C4-2B (cell line): ENCODE measurements around the gene MYL5.

Experiments used
- H3K27ac ChIP-seq: fragments of 450-650 bp; 2 replicates; pipeline ENCODE4 v1.5.1; 2017
- CTCF ChIP-seq: fragments of 450-650 bp; conservative IDR thresholded peaks from 2 replicates; pipeline ENCODE4 v1.5.1; 2017; ENCODE audit warnings: mild to moderate bottlenecking
- ZFX ChIP-seq: fragments of 450-650 bp; IDR thresholded peaks from 2 replicates; pipeline ENCODE4 v1.6.1; 2017

Gene MYL5

DNA sequence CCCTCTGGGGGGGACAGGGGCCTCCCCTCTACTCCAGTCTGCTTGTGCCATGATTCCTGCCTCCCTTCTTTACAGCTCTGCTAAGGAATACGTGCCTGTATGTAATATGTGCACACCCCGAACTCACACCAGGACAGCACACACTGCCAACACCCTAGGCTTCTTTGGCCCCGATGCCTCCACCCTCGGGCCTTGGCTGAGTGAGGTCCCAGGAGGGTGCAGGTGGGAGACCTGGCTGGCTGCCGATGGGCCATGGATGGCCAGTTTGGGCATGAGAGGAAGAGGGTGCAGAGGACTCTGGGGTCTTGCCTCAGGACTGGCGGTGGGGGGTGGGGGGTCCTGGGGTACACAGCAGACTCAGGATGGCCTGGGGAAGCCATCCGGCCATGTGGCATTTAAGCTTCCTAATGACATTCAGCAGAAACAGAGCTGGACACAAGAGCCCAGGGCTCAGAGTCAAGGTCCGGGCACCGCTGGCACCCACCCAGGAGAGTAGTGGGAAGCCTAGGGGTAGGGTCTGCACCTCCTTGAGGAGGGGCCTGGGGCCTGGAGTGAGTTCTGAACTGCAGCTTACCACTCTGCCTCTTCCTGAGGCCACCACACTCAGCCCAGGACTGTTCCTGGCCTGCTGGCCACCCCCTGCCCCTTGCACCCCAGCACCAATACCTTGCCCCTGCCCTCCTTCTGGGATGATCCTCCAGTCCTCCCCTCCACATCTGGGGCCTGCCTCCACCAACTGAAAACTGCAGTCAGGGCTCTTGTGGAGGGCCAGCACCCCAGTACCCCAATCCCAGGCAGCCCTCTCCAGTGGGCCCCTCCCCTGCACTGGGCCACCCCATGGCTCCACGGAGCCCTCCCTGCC is 29.2 kb downstream of the MYL5 start:
- H3K27ac ChIP-seq: no peak overlapping the region
- no peak for TF ChIP-seq CTCF

GRCh38 chr4:704198-704891 is 30.0 kb downstream of the MYL5 start:
- H3K27ac ChIP-seq: no peak overlapping the region
- TF ChIP-seq ZFX (no peak), CTCF (no peak)

DNA sequence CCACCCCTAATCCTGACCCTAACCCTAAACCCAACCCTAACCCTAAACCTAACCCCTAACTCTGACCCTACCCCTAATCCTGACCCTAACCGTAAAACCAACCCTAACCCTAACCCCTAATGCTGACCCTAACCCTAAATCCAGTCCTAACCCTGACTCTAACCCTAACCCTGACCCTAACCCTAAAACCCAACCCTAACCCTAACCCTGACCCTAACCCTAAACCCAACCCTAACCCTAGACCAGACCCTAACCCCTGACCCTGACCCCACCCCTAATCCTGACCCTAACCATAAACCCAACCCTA is 30.6 kb downstream of the MYL5 start:
- TF ChIP-seq ZFX (no peak), CTCF (no peak)
- H3K27ac ChIP-seq: peak overlapping the region; percentile 98

DNA sequence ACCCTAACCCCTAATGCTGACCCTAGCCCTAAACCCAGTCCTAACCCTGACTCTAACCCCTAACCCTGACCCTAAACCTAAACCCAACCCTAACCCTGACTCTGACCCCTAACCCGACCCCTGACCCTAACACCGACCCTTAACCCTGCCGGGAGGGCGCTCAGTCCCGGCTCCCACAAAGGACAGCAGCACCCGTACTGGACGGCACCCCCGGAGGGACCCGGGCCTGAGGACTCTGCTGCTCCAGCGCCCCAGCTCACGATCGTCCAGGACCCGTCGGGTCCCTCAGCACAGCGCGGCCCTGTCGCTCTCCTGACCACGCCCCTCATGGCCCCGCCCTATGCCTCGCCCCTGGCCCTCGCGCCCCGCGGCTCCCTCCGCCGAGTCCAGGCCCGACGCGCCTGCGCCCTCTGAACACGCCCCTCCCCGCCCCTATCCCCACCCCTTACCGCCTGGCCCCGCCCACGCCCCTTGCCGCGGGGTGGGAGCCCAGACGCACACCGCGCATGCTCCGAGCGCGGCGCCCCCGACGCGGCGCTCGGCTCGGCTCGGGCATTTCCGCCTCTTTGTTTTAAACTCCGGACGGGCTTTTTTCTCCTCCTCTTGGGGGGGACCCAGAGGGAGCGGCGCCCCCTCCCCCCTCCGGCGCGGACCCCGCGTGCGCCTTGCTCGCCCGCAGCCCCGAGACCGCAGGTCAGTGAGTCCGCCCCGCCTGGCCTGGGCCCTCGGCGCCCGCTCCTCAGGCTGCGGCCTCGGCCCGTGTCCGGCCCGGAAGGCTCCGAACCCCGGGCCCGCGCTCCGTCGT is 31.1 kb downstream of the MYL5 start, which contains the start of gene PCGF3:
Gene PCGF3, plus strand, starts transcription at position 555 of the 805 bp plus-strand sequence. CDS start 27,849 bp downstream, outside the sequence.
- TF ChIP-seq ZFX (peak; percentile 91; the same call in 1 of the 2 replicates), CTCF (no peak)
- H3K27ac ChIP-seq: peak within 1 kb of the TSS; percentile 98

GRCh38 chr4:706083-706633 is 31.8 kb downstream of the MYL5 start:
- peak; percentile 46; the same call in 1 of the 2 replicates for TF ChIP-seq ZFX
- H3K27ac ChIP-seq: peak overlapping the region; percentile 98

GRCh38 chr4:706834-707598 is 32.7 kb downstream of the MYL5 start:
- TF ChIP-seq CTCF (no peak), ZFX (no peak)
- H3K27ac ChIP-seq: no peak overlapping the region
